AG09309 (cell line): ENCODE data around the gene ADARB1.

Source experiments
- DNase-seq: peaks from one replicate; pipeline ENCODE4 v3.0.0-alpha.2; 2010; ENCODE audit warnings: low read depth
- H3K4me3 ChIP-seq: 2 replicates; pipeline ENCODE4 v1.5.1; 2011; ENCODE audit warnings: mild to moderate bottlenecking, low read depth, low read length, moderate library complexity; ENCODE audit not compliant: control insufficient read depth
- TF ChIP-seq, protein P1 (sequence below): IDR thresholded peaks from 2 replicates; pipeline ENCODE4 v1.5.1; 2011; ENCODE audit warnings: mild to moderate bottlenecking, low read depth, low read length, inconsistent platforms; ENCODE audit not compliant: insufficient read depth, control insufficient read depth; ENCODE audit errors: missing control alignments

The ADARB1 gene

DNA sequence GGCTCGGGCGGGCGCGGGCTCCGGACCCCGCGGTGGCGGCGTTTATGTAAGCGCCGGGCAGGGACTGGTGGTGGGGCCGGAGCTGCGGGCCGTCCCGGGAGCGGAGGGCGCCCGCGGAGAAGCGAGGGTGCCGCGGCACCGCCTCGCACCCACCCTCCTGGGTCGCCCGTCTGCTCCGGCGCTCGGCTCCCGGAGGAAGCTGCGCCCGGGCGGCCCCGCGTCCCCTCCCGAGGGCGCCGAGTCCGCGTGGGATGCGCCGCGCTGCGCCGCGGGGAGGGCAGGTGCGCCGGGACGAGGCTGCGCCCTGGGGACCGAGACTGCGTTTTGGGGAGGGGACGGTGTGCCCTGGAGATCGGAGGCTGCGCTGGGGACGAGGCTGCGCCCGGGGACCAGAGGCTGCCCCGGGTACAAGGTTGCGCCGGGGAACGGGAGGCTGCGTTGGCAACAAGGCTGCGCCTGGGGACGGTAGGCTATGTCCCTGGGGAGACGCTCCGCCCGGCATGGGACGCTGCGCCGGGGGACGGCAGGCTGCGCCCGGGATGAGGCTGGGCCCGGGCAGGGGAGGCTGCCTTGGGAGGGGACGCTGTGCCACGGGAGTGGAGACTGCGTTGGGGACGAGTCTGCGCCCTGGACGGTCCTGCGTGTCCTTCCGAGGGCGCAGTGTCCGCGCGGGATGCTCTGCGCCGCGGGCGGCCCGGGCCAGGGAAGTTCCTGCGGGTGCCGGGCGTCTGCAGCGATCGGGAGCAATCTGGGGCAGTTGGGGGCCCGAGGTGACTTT lies 627 bp downstream of the ADARB1 start:
- DNase-seq, result no peak

DNA sequence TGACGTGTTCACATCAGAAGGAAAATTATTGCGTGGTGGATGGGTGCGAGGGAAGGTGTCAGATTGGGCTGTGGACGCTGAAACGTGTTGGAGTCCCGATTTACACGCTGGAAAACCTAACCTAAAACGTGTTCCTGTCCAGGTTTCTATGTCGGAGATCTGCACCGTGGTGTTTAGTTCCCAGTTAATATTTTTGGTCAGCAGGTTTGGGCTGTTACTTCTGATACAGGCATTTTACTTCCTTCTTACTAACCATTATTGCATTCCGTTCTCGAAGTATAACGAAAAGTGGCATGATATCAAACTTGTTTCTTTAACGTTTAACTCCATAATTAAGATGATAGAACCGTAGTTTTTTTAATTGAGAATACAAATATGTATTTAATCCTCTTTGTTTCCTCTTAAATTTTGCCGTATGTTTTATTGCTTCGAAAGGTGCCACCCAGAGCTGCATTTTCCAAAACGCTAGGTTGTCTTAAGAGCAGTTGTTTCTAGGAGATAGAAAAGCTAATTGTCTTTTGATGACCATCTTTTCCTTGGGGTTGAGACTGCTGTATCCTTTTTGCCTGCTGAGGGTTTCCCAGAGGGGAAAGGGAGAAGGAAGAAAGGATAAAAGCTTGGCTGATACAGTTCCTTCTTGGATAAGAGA lies 1.3 kb downstream of the ADARB1 start:
- peak overlapping the region; percentile 72 for H3K4me3 ChIP-seq
- TF ChIP-seq, protein P1, sequence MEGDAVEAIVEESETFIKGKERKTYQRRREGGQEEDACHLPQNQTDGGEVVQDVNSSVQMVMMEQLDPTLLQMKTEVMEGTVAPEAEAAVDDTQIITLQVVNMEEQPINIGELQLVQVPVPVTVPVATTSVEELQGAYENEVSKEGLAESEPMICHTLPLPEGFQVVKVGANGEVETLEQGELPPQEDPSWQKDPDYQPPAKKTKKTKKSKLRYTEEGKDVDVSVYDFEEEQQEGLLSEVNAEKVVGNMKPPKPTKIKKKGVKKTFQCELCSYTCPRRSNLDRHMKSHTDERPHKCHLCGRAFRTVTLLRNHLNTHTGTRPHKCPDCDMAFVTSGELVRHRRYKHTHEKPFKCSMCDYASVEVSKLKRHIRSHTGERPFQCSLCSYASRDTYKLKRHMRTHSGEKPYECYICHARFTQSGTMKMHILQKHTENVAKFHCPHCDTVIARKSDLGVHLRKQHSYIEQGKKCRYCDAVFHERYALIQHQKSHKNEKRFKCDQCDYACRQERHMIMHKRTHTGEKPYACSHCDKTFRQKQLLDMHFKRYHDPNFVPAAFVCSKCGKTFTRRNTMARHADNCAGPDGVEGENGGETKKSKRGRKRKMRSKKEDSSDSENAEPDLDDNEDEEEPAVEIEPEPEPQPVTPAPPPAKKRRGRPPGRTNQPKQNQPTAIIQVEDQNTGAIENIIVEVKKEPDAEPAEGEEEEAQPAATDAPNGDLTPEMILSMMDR, result no peak
- DNase-seq, result no peak

More for the DNA sequence above, 627 bp downstream of the ADARB1 start:
- H3K4me3 ChIP-seq, result peak overlapping the region; percentile 72
- TF ChIP-seq, protein P1, result no peak

DNA sequence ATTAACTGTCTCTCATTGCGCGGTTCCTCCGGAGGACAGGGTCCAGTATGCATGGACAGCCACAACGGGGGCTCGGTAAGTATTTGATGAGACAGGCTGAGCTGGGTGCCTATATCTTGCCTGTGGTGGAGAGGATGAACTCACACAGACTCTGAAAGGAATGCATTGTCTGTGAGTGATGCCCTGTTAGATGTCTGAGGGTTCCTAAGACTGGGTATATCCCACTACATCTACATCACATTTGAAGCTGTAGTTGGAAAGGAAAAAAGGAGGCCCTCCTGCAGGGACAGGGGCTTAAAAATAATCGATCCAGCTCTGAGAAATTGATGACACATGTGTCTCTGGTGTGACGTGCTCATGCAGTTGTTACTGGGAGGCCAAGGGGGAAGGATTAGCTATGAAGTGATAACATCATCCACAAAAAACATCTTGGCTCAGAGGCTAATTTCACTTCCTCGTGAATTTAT lies 1.9 kb downstream of the ADARB1 start:
- TF ChIP-seq, protein P1, result no peak
- no peak for DNase-seq
- H3K4me3 ChIP-seq, result peak overlapping the region; percentile 72

DNA sequence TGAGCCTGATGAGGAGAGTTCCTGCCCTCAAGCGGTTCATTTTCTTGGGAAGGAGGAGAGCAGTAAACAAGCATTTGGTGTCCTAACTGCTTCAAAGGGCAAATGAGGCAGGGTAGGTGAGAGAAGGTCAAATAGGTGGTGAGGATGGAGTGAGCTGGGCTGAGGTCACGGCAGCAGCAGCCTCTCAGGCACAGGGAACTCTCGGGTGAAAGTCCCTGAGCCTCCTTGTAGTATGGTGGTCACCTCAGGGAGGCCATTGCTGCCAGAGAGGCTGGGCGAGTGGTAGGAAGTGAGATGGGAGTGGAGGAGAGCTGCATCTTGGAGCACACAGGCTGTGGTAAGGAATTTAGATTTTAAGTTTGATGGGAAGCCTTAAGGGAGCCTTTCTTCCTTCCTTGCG lies 4.0 kb downstream of the ADARB1 start:
- TF ChIP-seq, protein P1, result no peak
- DNase-seq, result no peak
- no peak overlapping the region for H3K4me3 ChIP-seq

DNA sequence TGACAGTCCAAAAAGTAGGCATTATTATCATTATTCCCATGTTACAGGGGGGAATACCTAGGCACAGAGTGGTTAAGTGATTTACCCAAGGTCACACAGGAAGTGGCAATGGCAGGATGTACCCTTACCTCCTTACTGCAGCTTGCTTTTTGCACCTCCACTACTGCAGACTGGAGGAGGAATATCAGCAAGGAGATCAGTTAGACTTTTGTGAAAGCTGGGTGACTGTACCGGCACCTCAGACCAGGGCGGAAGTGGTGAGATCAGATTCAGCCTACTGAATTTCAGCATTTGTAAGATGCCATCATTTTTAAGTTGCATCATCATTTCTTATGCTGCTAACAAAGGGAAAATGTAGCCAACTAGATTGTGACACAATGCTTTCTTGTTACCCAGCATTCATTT lies 4.5 kb downstream of the ADARB1 start:
- no peak overlapping the region for H3K4me3 ChIP-seq
- peak; percentile 72 for DNase-seq
- TF ChIP-seq, protein P1, result no peak

DNA sequence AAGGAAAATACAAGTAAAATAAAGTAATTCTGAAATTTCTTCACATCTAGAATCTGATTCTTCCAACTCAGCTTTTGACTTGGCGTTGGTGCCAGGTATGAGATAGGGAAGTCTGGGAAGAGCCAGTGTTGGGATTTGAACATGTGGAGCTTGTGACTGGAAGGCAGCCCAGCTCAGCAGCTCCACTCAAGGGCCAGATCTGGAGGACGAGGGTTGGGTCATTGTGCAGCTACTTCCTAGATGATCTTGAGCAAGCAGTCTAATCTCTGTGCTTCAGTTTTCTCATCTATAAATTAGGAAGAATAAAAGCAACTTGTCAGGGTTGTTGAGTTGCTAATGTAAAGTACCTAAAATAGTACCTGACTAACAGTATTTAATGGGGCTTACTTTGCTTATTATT lies 5.0 kb downstream of the ADARB1 start:
- no peak overlapping the region for H3K4me3 ChIP-seq
- DNase-seq, result no peak
- TF ChIP-seq, protein P1, result no peak
